Measurements from ENCODE around the gene SPDYE1. TPM values are rescaled to one million over a fixed set of nuclear protein-coding genes. Genes with fewer than 3 reads are reported as not detected.
"Not testable (repeated sequence)": the region's sequence is repeated elsewhere in the genome, so short reads cannot be mapped to it uniquely, and the experiment has no call there.

The SPDYE1 gene
- polyA plus RNA-seq, 3 donors, result not detected

GRCh38 chr7:43956027-43956426 lies 41.7 kb upstream of the SPDYE1 start:
- DNase-seq, result no peak
- Mint-ChIP-seq H3K4me1 (no peaks in the 10 kb centered on the region), H3K36me3 (peaks cover 23 to 31% of the 10 kb centered on the region in 2 donors), H3K27me3 (ENCODE audit: low read depth in 3 of 3) (peaks cover 0 to under 1% (median 0%) of the 10 kb centered on the region in 3 donors), H3K9me3 (peaks cover 0 to 11% (median 4%) of the 10 kb centered on the region in 7 donors), H3K4me3 (no peak overlapping the region), H3K27ac (no peak overlapping the region)
- no peaks in the 10 kb centered on the region for H4K20me1 ChIP-seq (ENCODE audit: insufficient read depth, low read length)
- WGBS (ENCODE audit: insufficient coverage), result no CpG with 5 or more reads among the region's 3 CpGs
- H3K4me3 ChIP-seq (replicated peaks in 1 of 3; ENCODE audit: low read depth in 2 of 3, low read length in 3 of 3), result no peak overlapping the region
- no peak overlapping the region for H3K27ac ChIP-seq (ENCODE audit: low read depth in 1 of 2, low read length in 2 of 2)
- H3K4me2 ChIP-seq (replicated peaks; ENCODE audit: extremely low read depth, low read length, poor library complexity, severe bottlenecking), result no peak overlapping the region
- no peak overlapping the region for H3K9ac ChIP-seq (ENCODE audit: insufficient read depth, low read length, poor library complexity, severe bottlenecking)
- no peak overlapping the region for H2AFZ ChIP-seq (ENCODE audit: insufficient read depth, low read depth, low read length, poor library complexity, severe bottlenecking)
- H3K79me2 ChIP-seq (ENCODE audit: insufficient read depth, low read length), result no peaks in the 10 kb centered on the region
- H3K4me1 ChIP-seq (ENCODE audit: control insufficient read depth in 1 of 2, insufficient read depth in 2 of 2, low read length in 2 of 2), result no peaks in the 10 kb centered on the region
- no peaks in the 10 kb centered on the region for H3K27me3 ChIP-seq (ENCODE audit: control insufficient read depth in 2 of 2, insufficient read depth in 2 of 2, low read length in 2 of 2)
- peaks cover 7 to 18% of the 10 kb centered on the region in 2 donors for H3K36me3 ChIP-seq (replicated peaks in 1 of 2; ENCODE audit: control insufficient read depth in 1 of 2, insufficient read depth in 2 of 2, low read length in 2 of 2)
- no peaks in the 10 kb centered on the region for H3K9me3 ChIP-seq (replicated peaks in 1 of 2; ENCODE audit: control insufficient read depth in 1 of 2, insufficient read depth in 1 of 2, low read length in 2 of 2)
- no peak for TF ChIP-seq CTCF (IDR thresholded peaks at IDR 0.05)
- intact Hi-C loops (cut with micrococcal nuclease), result no loop called here

- Histone ChIP-seq H2AFZ (ENCODE audit: insufficient read depth, low read depth, low read length, poor library complexity, severe bottlenecking) (no peak overlapping the region), H3K4me2 (replicated peaks; ENCODE audit: extremely low read depth, low read length, poor library complexity, severe bottlenecking) (no peak overlapping the region), H3K4me1 (ENCODE audit: control insufficient read depth in 1 of 2, insufficient read depth in 2 of 2, low read length in 2 of 2) (no peaks in the 10 kb centered on the region), H3K36me3 (replicated peaks in 1 of 2; ENCODE audit: control insufficient read depth in 1 of 2, insufficient read depth in 2 of 2, low read length in 2 of 2) (no peaks in the 10 kb centered on the region), H4K20me1 (ENCODE audit: insufficient read depth, low read length) (no peaks in the 10 kb centered on the region), H3K9me3 (replicated peaks in 1 of 2; ENCODE audit: control insufficient read depth in 1 of 2, insufficient read depth in 1 of 2, low read length in 2 of 2) (no peaks in the 10 kb centered on the region), H3K79me2 (ENCODE audit: insufficient read depth, low read length) (no peaks in the 10 kb centered on the region), H3K27ac (ENCODE audit: low read depth in 1 of 2, low read length in 2 of 2) (no peak overlapping the region), H3K27me3 (ENCODE audit: control insufficient read depth in 2 of 2, insufficient read depth in 2 of 2, low read length in 2 of 2) (no peaks in the 10 kb centered on the region), H3K4me3 (replicated peaks in 1 of 3; ENCODE audit: low read depth in 2 of 3, low read length in 3 of 3) (no peak overlapping the region), H3K9ac (ENCODE audit: insufficient read depth, low read length, poor library complexity, severe bottlenecking) (no peak overlapping the region)
- intact Hi-C loops (cut with micrococcal nuclease), result no loop called here
- Mint-ChIP-seq H3K27ac (no peak overlapping the region), H3K4me1 (no peaks in the 10 kb centered on the region), H3K36me3 (peaks cover 4 to 6% of the 10 kb centered on the region in 2 donors), H3K27me3 (ENCODE audit: low read depth in 3 of 3) (no peaks in the 10 kb centered on the region), H3K4me3 (no peak overlapping the region), H3K9me3 (peaks cover 0 to 11% (median 4%) of the 10 kb centered on the region in 7 donors)
- DNase-seq, result no peak
- WGBS (ENCODE audit: insufficient coverage), result 0% methylated on average over 1 of the region's 1 CpG
- no peak for TF ChIP-seq CTCF (IDR thresholded peaks at IDR 0.05)
Observed at GRCh38 chr7:43960933-43961332, 36.8 kb upstream of the SPDYE1 start.

DNA sequence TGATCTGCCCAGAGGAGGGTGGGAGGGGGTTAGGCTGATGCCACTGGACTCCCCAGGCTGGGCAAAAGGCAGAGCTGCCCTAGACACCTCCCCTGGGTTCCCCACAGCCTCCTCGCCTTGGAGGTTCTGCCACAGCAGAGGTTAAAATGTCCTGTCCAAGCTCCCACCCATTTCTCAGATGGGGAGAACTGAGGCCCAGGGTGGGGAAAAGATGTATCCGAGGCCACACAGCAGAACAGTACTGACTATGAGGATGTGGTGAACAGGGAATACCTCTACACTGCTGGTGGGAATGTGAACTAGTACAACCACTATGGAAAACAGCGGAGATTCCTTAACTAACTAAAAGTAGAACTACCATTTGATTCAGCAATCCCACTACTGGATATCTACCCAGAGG lies 31.3 kb upstream of the SPDYE1 start:
- intact Hi-C loops (cut with micrococcal nuclease), result not testable (repeated sequence)

More for the DNA sequence above, 31.3 kb upstream of the SPDYE1 start:
- H3K9ac ChIP-seq (ENCODE audit: insufficient read depth, low read length, poor library complexity, severe bottlenecking); H2AFZ ChIP-seq (ENCODE audit: insufficient read depth, low read depth, low read length, poor library complexity, severe bottlenecking); H3K27me3 Mint-ChIP-seq (ENCODE audit: low read depth in 3 of 3); H3K27ac Mint-ChIP-seq; H3K27me3 ChIP-seq (ENCODE audit: control insufficient read depth in 2 of 2, insufficient read depth in 2 of 2, low read length in 2 of 2); H3K4me3 Mint-ChIP-seq; H3K36me3 Mint-ChIP-seq; H4K20me1 ChIP-seq (ENCODE audit: insufficient read depth, low read length); H3K4me2 ChIP-seq (replicated peaks; ENCODE audit: extremely low read depth, low read length, poor library complexity, severe bottlenecking); H3K4me1 ChIP-seq (ENCODE audit: control insufficient read depth in 1 of 2, insufficient read depth in 2 of 2, low read length in 2 of 2); H3K9me3 Mint-ChIP-seq; H3K9me3 ChIP-seq (replicated peaks in 1 of 2; ENCODE audit: control insufficient read depth in 1 of 2, insufficient read depth in 1 of 2, low read length in 2 of 2); DNase-seq; H3K4me3 ChIP-seq (replicated peaks in 1 of 3; ENCODE audit: low read depth in 2 of 3, low read length in 3 of 3); H3K79me2 ChIP-seq (ENCODE audit: insufficient read depth, low read length); H3K27ac ChIP-seq (ENCODE audit: low read depth in 1 of 2, low read length in 2 of 2); H3K36me3 ChIP-seq (replicated peaks in 1 of 2; ENCODE audit: control insufficient read depth in 1 of 2, insufficient read depth in 2 of 2, low read length in 2 of 2); H3K4me1 Mint-ChIP-seq: not testable (repeated sequence)
- no CpG with 5 or more reads among the region's 3 CpGs for WGBS (ENCODE audit: insufficient coverage)
